Lung (tissue), 12 donors: ENCODE measurements around the gene ABLIM2. TPM values are rescaled to one million over a fixed set of nuclear protein-coding genes. Genes with fewer than 3 reads are reported as not detected.

Source experiments
- ATAC-seq: fragments of 200-7000 bp; cut with Tn5 transposase; one replicate; pipeline ENCODE4 v1.9.1; 2020; ENCODE audit warnings: moderate number of reproducible peaks; ENCODE audit not compliant: insufficient read depth, low FRiP score
- DNase-seq, 3 donors: peaks; one replicate each; pipeline ENCODE4 v3.0.0-alpha.2; 2013 to 2017
- H3K27ac ChIP-seq, 2 donors: one replicate each; pipeline ENCODE4 v1.5.1; 2013; ENCODE audit warnings: mild to moderate bottlenecking in 2 of 2, moderate library complexity in 2 of 2, control low read depth in 1 of 2, inconsistent platforms in 1 of 2, low read depth in 1 of 2, low read length in 1 of 2
- H3K27me3 ChIP-seq, 3 donors: one replicate each; pipeline ENCODE4 v1.5.1; 2013; ENCODE audit warnings: low read length in 2 of 3; ENCODE audit not compliant: control insufficient read depth in 3 of 3, insufficient read depth in 3 of 3
- H3K36me3 ChIP-seq, 4 donors: one replicate each; pipeline ENCODE4 v1.5.1; 2013; ENCODE audit warnings: low read length in 4 of 4, mild to moderate bottlenecking in 1 of 4, moderate library complexity in 1 of 4; ENCODE audit not compliant: control insufficient read depth in 4 of 4, insufficient read depth in 4 of 4
- H3K4me1 ChIP-seq, 5 donors: one replicate each; pipeline ENCODE4 v1.5.1; 2013; ENCODE audit warnings: low read length in 5 of 5, mild to moderate bottlenecking in 2 of 5, moderate library complexity in 1 of 5; ENCODE audit not compliant: control insufficient read depth in 5 of 5, insufficient read depth in 5 of 5
- H3K4me3 ChIP-seq: one replicate; pipeline ENCODE4 v1.5.1; 2013; ENCODE audit warnings: mild to moderate bottlenecking, control low read depth, moderate library complexity
- H3K9ac ChIP-seq, 2 donors: one replicate each; pipeline ENCODE4 v1.5.1; 2013; ENCODE audit warnings: low read length in 2 of 2, control low read depth in 1 of 2; ENCODE audit not compliant: insufficient read depth in 1 of 2
- H3K9me3 ChIP-seq, 4 donors: one replicate each; pipeline ENCODE4 v1.5.1; 2013; ENCODE audit warnings: low read length in 3 of 4, mild to moderate bottlenecking in 1 of 4, moderate library complexity in 1 of 4; ENCODE audit not compliant: control insufficient read depth in 4 of 4, insufficient read depth in 3 of 4
- WGBS, 2 donors: extraction: QIAGEN DNeasy Blood & Tissue Kit; methylation state at CpG; one replicate each; pipeline ENCODE4 v1.1.7; 2013; 5-methylcytosine and 5-hydroxymethylcytosine counted together
- polyA plus RNA-seq, 2 donors: library from polyadenylated mRNA; stranded (reverse); fragments of 200-250 nt; gene quantifications; one replicate each; pipeline ENCODE4 v1.2.1, GENCODE V29; 2013
- total RNA-seq, 2 donors: library from RNA; depleted of rRNA in 1 of 2; stranded (reverse); fragments of >200 nt in 1 of 2; gene quantifications; one replicate each; pipeline ENCODE4 v1.2.1, GENCODE V29; 2014 to 2021
- TF ChIP-seq, protein P1 (sequence below): IDR thresholded peaks from 2 replicates; pipeline ENCODE4 v1.5.1; 2012; ENCODE audit warnings: mild to moderate bottlenecking; ENCODE audit errors: control extremely low read depth, extremely low read depth
- donor health status: control.
- donor health status: control.
- donor health status: Bipolar disorder and iron deficiency.
- donor health status: healthy.
- donor health status: DM: yes; HTN: yes; CAD: no.

The ABLIM2 gene
- total and polyA plus RNA-seq, 4 donors: 1.7 to 10.9 (median 5.2) TPM

DNA sequence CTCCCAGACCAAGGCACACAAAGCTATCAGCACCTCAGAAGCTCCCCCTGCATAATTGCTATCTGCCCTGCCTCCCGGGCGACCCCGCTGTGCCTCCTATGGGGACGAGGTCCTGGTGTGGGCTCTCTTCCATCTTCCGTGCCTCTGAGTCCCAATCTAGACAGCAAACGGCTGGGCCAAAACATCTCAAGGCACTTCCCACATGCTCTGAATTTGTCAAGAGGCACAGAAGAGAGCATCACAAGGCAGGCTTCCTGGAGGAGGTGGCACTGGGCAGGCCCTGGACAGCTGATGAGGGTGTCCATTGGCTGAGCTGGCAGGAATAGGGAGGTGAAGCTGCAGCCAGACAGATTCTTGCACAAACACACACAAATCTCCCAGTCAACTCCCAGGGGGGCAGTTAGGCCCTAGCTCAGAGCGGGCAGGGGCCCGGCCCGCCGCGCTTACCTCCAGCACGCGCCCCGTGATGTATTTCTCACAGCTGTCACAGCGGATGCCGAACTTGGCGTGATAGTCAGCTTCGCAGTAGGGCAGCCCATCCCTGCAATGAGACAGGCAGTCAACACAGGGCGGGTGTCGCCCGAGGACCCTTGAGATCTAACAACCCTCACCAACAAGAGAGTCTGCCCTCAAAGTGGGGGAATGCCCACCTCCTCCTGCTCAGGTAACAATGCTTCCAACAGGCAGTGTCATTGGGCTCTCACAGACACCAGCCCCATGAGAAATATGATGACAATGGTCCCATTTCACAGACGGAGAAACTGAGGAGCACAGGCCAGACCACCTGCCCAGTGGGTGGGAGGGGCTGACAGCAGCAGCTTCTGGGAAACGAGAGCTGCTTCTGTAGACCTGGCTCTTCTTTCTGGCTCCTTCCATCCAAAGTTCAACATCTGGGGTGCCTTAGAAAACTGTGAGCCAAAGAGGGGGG lies 81.2 kb downstream of the ABLIM2 start:
- Histone ChIP-seq H3K4me3 (no peak overlapping the region), H3K9me3 (no peaks in the 10 kb centered on the region), H3K27me3 (peaks cover 0 to 3% (median 0%) of the 10 kb centered on the region in 3 donors), H3K27ac (no peak overlapping the region), H3K4me1 (peaks cover 0 to 27% (median 4%) of the 10 kb centered on the region in 5 donors), H3K36me3 (no peaks in the 10 kb centered on the region), H3K9ac (no peak overlapping the region)
- WGBS, 2 donors: 90 to 92% methylated on average over 23 of the region's 23 CpGs
- ATAC-seq (no peak), DNase-seq (no peak)
- TF ChIP-seq, protein P1, sequence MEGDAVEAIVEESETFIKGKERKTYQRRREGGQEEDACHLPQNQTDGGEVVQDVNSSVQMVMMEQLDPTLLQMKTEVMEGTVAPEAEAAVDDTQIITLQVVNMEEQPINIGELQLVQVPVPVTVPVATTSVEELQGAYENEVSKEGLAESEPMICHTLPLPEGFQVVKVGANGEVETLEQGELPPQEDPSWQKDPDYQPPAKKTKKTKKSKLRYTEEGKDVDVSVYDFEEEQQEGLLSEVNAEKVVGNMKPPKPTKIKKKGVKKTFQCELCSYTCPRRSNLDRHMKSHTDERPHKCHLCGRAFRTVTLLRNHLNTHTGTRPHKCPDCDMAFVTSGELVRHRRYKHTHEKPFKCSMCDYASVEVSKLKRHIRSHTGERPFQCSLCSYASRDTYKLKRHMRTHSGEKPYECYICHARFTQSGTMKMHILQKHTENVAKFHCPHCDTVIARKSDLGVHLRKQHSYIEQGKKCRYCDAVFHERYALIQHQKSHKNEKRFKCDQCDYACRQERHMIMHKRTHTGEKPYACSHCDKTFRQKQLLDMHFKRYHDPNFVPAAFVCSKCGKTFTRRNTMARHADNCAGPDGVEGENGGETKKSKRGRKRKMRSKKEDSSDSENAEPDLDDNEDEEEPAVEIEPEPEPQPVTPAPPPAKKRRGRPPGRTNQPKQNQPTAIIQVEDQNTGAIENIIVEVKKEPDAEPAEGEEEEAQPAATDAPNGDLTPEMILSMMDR: no peak

DNA sequence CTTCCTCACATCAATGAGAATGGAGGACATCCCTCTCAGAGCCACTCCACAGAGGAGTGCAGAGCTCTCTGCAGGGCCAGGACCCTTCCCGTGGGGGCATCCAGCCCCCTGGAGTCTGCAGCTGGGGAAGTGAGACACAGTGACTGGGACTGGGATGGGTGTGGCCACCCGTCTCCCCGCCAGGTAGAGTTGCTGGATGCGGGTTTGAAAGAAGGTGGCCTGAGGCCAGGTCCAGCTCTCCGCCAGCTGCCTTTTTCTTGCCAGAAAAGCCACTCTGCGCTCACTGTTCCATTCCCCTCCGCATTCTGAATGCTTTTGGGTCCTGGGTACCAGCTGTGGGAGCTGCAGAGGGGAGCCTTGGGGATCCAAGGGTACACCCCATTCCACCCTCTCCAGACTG lies 82.6 kb downstream of the ABLIM2 start:
- ATAC-seq (no peak), DNase-seq (no peak)
- Histone ChIP-seq H3K36me3 (no peaks in the 10 kb centered on the region), H3K9ac (no peak overlapping the region), H3K4me1 (peaks cover 0 to 26% (median 4%) of the 10 kb centered on the region in 5 donors), H3K4me3 (no peak overlapping the region), H3K9me3 (peaks cover 0 to 1% (median 0%) of the 10 kb centered on the region in 4 donors), H3K27me3 (peaks cover 0 to 10% (median 3%) of the 10 kb centered on the region in 3 donors), H3K27ac (no peak overlapping the region)
- WGBS, 2 donors: 74 to 75% methylated on average over 7 of the region's 7 CpGs
- TF ChIP-seq, protein P1: no peak

DNA sequence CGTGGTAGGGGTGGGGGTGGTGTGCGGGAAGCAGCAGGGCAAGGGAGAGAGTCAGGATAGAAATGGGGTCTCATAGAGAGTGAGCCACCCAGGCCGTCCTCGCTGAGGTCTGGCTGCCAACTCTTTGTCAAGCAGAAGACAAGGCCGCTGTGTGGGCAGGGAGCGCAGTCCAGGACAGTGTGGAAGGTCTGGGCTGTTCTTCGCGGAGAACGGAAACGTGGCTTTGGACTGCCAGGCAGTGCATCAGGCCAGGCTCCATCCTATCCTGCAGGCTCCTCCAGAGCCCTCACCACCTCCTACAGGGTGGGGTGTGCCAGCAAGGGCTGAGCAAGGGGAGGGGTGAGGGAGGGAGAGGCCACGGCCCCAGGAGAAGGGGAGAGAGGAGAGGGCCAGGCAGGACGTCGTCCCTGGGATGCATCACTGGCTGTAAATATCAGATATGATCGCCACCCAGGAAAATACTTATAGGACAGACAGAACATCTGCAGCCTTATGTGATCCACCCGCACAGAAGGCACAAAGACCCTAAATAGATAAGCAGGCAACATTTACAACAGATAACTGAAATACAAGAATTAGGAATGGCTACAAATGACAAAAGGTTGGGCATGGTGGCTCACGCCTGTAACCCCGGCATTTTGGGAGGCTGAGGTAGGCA lies 85.3 kb downstream of the ABLIM2 start:
- ATAC-seq: no peak
- Histone ChIP-seq H3K36me3 (no peaks in the 10 kb centered on the region), H3K27ac (no peak overlapping the region), H3K27me3 (peaks cover 0 to 17% (median 15%) of the 10 kb centered on the region in 3 donors), H3K4me1 (peaks cover 0 to 8% (median 0%) of the 10 kb centered on the region in 5 donors), H3K9me3 (peaks cover 0 to 1% (median 0%) of the 10 kb centered on the region in 4 donors), H3K4me3 (no peak overlapping the region), H3K9ac (no peak overlapping the region)
- WGBS, 2 donors: 78 to 85% methylated on average over 17 of the region's 17 CpGs
- TF ChIP-seq, protein P1: no peak
- DNase-seq: no peak
